GM12865 (cell line): ENCODE results near the gene TTLL11.

Experiments
- DNase-seq: peaks from one replicate; pipeline ENCODE4 v3.0.0; 2010; ENCODE audit warnings: low read depth
- H3K4me3 ChIP-seq: 2 replicates; pipeline ENCODE4 v1.5.1; 2011; ENCODE audit warnings: mild to moderate bottlenecking, low read depth, low read length, control low read depth
- TF ChIP-seq, protein P1 (sequence below): IDR thresholded peaks from 2 replicates; pipeline ENCODE4 v1.5.1; 2011; ENCODE audit warnings: low read length, control low read depth, low read depth, inconsistent platforms; ENCODE audit not compliant: insufficient read depth; ENCODE audit errors: missing control alignments

The TTLL11 gene

DNA sequence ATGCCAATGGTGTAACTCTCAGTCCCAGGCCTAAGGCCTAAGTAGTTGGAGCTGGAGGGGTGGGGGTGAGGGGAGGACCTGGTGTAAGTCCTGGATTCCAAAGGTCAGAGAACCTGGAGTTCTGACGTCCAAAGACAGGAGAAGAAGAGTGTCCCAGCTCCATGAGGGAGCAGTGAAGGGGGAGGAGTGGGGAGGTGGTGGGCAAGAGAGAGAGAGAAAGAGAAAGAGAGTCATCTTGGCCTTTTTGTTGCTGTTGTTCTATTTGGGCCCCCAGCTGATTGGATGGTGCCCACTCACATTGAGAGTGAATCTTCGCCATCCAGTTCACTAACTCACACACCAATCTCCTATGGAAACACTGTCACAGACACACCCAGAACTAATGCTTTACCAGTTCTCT lies 242.7 kb downstream of the TTLL11 start:
- H3K4me3 ChIP-seq: no peak overlapping the region
- TF ChIP-seq, protein P1, sequence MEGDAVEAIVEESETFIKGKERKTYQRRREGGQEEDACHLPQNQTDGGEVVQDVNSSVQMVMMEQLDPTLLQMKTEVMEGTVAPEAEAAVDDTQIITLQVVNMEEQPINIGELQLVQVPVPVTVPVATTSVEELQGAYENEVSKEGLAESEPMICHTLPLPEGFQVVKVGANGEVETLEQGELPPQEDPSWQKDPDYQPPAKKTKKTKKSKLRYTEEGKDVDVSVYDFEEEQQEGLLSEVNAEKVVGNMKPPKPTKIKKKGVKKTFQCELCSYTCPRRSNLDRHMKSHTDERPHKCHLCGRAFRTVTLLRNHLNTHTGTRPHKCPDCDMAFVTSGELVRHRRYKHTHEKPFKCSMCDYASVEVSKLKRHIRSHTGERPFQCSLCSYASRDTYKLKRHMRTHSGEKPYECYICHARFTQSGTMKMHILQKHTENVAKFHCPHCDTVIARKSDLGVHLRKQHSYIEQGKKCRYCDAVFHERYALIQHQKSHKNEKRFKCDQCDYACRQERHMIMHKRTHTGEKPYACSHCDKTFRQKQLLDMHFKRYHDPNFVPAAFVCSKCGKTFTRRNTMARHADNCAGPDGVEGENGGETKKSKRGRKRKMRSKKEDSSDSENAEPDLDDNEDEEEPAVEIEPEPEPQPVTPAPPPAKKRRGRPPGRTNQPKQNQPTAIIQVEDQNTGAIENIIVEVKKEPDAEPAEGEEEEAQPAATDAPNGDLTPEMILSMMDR: no peak
- no peak for DNase-seq

DNA sequence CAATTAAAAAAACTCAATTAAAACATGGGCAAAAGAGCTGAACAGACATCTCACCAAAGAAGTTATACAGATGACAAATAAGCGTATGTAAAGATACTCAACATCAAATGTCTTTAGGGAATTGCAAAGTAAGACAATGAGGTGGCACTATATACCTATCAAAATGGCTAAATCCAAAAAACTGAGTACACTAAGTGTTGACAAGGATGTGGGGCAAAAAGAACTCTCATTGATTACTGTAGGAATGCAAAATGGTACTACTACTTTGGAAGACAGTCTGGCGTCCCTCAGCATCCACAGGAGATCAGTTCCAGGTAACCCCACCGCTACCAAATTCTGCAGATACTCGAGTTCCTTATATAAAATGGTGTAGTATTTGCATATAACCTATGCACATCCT lies 243.6 kb downstream of the TTLL11 start:
- no peak overlapping the region for H3K4me3 ChIP-seq
- TF ChIP-seq, protein P1: no peak
- DNase-seq: no peak

DNA sequence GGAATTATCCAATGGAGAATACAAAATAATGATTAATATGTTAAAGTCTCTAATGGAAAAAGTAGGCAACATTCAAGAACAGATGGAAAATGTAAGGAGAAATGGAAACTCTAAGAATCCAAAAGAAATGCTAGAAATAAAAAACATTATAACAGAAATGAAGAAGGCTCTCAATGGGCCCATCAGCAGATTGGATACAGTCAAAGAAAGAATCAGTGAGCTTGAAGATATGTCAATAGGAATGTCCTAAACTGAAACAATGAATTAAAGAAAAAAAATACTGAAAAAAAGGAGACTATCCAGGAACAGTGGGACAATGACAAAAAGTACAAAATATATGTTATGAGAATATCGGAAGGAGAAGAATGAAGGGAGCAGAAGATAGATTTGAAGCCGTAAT lies 248.5 kb downstream of the TTLL11 start:
- no peak overlapping the region for H3K4me3 ChIP-seq
- DNase-seq: no peak
- TF ChIP-seq, protein P1: no peak

DNA sequence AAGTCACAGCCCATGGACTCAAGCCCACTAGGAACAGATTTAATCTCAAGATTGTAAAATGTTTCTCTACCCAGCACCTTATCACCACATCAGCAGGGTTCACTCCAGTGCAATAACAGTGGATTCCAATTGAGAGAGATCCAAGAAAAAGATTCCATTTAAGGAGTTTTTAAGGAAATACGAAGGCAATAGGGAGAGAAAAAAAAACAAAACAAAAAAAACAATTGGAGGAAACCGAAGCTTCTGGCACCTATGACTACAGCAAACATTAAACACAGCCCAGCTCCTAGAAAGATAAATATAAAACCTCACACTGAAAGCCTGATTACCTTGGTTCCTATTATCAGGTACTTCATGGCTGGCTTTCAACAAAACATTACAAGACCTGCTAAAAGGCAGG lies 249.0 kb downstream of the TTLL11 start:
- no peak overlapping the region for H3K4me3 ChIP-seq
- TF ChIP-seq, protein P1: no peak
- DNase-seq: no peak

DNA sequence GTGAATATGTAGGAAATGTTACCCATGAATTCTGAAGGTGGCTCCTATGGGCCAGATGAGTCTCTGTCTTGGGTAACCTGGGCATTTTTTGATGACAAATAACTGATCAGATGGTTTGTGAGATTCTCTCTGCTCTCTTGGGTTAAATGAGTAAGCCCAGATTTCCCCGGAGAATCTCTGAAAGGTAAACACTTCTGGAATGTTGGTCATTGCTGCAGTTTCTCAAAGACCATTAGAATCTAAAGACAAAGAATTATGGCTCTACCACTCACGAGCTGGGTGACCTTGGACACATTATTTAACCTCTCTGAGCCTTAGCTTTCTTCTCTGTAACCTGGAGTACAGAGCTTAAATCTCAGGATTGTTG lies 250.5 kb downstream of the TTLL11 start:
- TF ChIP-seq, protein P1: no peak
- no peak for DNase-seq
- no peak overlapping the region for H3K4me3 ChIP-seq

DNA sequence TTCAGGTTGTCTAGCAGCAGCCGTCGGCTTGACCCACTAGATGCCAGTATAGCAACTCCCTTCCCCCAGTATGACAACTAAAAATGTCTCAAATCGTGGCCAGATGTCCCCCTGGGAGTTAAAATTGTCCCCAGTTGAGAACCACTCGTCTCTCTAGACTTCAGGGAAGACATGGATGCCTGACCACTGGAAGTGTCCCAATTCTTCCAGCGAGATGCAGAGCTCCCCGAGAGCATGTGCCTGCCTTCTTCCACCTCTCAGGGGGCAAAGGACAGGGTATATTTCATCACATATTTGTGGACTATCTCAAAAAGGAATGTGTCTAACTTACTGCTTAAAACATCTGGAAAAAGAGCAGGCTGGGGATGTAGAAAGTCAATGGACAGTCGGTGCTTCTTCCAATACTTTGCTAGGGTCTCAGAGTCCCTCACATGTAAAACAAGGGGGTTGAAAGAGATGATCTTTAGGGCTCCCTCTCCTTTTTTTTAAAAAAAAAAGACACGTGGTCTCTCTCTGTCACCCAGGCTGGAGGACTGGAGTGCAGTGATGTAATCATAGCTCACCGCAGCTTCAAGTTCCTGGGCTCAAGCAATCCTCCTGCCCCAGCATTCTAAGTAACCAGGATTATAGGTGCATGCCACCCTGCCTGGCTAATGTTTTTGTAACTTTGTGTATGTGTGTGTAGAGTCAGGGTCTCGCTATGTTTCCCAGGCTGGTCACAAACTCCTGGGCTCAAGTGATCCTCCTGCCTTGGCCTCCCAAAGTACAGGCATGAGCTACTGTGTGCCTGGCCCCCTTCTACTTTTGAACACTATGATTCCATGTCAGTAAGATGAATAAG lies 251.1 kb downstream of the TTLL11 start:
- TF ChIP-seq, protein P1: no peak
- no peak overlapping the region for H3K4me3 ChIP-seq
- no peak for DNase-seq
